ENCODE results near the gene COL17A1. TPM values are rescaled to one million over a fixed set of nuclear protein-coding genes. Genes with fewer than 3 reads are reported as not detected.

COL17A1 gene
- total RNA-seq, 1 experiment from 2014 or later = 0.26 TPM

DNA sequence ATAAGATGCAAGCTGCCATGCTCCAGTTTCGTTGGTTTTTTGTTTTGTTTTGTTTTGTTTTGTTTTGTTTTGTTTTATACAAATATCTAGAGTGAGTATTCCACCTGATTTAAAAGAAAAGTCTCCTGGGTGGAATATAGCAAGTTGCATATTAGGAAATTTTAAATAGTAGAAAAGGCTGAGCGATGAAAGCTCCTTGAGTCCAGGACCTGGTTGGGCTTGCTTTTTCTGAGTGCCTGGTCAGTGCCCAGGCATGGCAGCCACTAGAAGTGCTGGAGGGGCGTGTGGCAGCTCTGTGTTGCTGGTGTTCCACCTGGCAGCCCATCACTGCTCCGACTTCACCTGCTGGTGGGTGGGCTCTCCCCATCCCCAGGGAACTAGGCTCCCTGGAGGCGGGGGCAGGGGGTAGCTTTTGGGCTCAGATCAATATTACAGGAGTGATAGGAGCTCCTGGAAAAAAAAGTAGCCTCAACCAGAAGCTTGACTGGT is 8.0 kb downstream of the COL17A1 start:
- Histone ChIP-seq H3K36me3 (ENCODE audit: control insufficient read depth, insufficient read depth, low read length) (no peaks in the 10 kb centered on the region), H3K27me3 (ENCODE audit: control insufficient read depth, insufficient read depth, low read length) (peaks cover 8% of the 10 kb centered on the region), H3K4me1 (ENCODE audit: control insufficient read depth, insufficient read depth, low read length) (no peaks in the 10 kb centered on the region; the same call in 1 of the 2 replicates), H3K4me3 (ENCODE audit: low read depth in 2 of 2, low read length in 2 of 2) (no peak overlapping the region), H3K27ac (ENCODE audit: low read length) (no peak overlapping the region), H3K9me3 (ENCODE audit: control insufficient read depth, insufficient read depth, low read depth, low read length) (no peaks in the 10 kb centered on the region)
- DNase-seq (ENCODE audit: low read depth, low spot score) (no peak), ATAC-seq (no peak)
- intact Hi-C loops (cut with micrococcal nuclease; ENCODE audit: unreplicated experiment) (no loop called here), in situ Hi-C loops (cut with HindIII; ENCODE audit: low pct_unique_long_range_greater_than_20kb, low sequenced_read_pairs) (no loop called here)
- CTCF ChIA-PET = no interaction called here
- POLR2A ChIA-PET = no interaction called here
- no peak for TF ChIP-seq TCF7L2 (IDR thresholded peaks at IDR 0.05; ENCODE audit: low read depth, low read length)
- TF ChIP-seq, protein P1, sequence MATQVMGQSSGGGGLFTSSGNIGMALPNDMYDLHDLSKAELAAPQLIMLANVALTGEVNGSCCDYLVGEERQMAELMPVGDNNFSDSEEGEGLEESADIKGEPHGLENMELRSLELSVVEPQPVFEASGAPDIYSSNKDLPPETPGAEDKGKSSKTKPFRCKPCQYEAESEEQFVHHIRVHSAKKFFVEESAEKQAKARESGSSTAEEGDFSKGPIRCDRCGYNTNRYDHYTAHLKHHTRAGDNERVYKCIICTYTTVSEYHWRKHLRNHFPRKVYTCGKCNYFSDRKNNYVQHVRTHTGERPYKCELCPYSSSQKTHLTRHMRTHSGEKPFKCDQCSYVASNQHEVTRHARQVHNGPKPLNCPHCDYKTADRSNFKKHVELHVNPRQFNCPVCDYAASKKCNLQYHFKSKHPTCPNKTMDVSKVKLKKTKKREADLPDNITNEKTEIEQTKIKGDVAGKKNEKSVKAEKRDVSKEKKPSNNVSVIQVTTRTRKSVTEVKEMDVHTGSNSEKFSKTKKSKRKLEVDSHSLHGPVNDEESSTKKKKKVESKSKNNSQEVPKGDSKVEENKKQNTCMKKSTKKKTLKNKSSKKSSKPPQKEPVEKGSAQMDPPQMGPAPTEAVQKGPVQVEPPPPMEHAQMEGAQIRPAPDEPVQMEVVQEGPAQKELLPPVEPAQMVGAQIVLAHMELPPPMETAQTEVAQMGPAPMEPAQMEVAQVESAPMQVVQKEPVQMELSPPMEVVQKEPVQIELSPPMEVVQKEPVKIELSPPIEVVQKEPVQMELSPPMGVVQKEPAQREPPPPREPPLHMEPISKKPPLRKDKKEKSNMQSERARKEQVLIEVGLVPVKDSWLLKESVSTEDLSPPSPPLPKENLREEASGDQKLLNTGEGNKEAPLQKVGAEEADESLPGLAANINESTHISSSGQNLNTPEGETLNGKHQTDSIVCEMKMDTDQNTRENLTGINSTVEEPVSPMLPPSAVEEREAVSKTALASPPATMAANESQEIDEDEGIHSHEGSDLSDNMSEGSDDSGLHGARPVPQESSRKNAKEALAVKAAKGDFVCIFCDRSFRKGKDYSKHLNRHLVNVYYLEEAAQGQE (IDR thresholded peaks at IDR 0.05; ENCODE audit: insufficient read depth in 1 of 2, low read depth in 2 of 2, low read length in 1 of 2) = no peak
- TF ChIP-seq, protein P2, sequence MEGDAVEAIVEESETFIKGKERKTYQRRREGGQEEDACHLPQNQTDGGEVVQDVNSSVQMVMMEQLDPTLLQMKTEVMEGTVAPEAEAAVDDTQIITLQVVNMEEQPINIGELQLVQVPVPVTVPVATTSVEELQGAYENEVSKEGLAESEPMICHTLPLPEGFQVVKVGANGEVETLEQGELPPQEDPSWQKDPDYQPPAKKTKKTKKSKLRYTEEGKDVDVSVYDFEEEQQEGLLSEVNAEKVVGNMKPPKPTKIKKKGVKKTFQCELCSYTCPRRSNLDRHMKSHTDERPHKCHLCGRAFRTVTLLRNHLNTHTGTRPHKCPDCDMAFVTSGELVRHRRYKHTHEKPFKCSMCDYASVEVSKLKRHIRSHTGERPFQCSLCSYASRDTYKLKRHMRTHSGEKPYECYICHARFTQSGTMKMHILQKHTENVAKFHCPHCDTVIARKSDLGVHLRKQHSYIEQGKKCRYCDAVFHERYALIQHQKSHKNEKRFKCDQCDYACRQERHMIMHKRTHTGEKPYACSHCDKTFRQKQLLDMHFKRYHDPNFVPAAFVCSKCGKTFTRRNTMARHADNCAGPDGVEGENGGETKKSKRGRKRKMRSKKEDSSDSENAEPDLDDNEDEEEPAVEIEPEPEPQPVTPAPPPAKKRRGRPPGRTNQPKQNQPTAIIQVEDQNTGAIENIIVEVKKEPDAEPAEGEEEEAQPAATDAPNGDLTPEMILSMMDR (IDR thresholded peaks at IDR 0.05) = no peak
- TF ChIP-seq POLR2AphosphoS5 (IDR thresholded peaks at IDR 0.05; ENCODE audit: low read depth, low read length) = no peak
- no peak for TF ChIP-seq SIN3A (IDR thresholded peaks at IDR 0.05; ENCODE audit: borderline replicate concordance, insufficient read depth, low read depth, low read length)
- BruUV-seq (replicated peaks) = no TSS peak

DNA sequence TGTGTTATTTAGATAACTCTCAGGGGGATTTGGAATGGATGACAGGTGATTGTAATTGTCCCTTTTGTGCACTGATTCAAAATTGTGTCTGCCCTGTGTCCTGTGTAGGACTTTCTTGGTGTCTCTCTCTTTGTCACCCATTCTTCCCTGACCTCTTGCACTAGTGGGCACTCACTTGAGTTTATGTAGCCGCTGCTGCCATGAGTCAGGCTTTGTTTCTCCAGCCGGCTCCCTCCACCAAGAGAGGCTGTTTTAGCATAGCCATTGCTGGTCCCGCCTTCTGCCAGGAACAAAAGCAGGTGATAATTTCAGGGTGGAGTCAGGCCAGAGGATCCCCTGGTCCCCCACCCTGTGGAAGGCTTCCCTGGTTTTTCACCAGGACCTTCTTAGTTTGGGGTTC is 8.4 kb downstream of the COL17A1 start:
- no peak overlapping the region for H3K27ac ChIP-seq (ENCODE audit: low read length)
- no peaks in the 10 kb centered on the region for H3K9me3 ChIP-seq (ENCODE audit: control insufficient read depth, insufficient read depth, low read depth, low read length)
- intact Hi-C loops (cut with micrococcal nuclease; ENCODE audit: unreplicated experiment) = no loop called here
- H3K27me3 ChIP-seq (ENCODE audit: control insufficient read depth, insufficient read depth, low read length) = peaks cover 11% of the 10 kb centered on the region
- POLR2A ChIA-PET = no interaction called here
- no peaks in the 10 kb centered on the region; the same call in 1 of the 2 replicates for H3K4me1 ChIP-seq (ENCODE audit: control insufficient read depth, insufficient read depth, low read length)
- ATAC-seq = no peak
- CTCF ChIA-PET = no interaction called here
- H3K4me3 ChIP-seq (ENCODE audit: low read depth in 2 of 2, low read length in 2 of 2) = no peak overlapping the region
- no TSS peak for BruUV-seq (replicated peaks)
- DNase-seq (ENCODE audit: low read depth, low spot score) = no peak
- in situ Hi-C loops (cut with HindIII; ENCODE audit: low pct_unique_long_range_greater_than_20kb, low sequenced_read_pairs) = no loop called here
- H3K36me3 ChIP-seq (ENCODE audit: control insufficient read depth, insufficient read depth, low read length) = no peaks in the 10 kb centered on the region
- TF ChIP-seq SIN3A (IDR thresholded peaks at IDR 0.05; ENCODE audit: borderline replicate concordance, insufficient read depth, low read depth, low read length) = no peak
- TF ChIP-seq, protein P2 (IDR thresholded peaks at IDR 0.05) = no peak
- TF ChIP-seq POLR2AphosphoS5 (IDR thresholded peaks at IDR 0.05; ENCODE audit: low read depth, low read length) = no peak
- no peak for TF ChIP-seq TCF7L2 (IDR thresholded peaks at IDR 0.05; ENCODE audit: low read depth, low read length)
- TF ChIP-seq, protein P1 (IDR thresholded peaks at IDR 0.05; ENCODE audit: insufficient read depth in 1 of 2, low read depth in 2 of 2, low read length in 1 of 2) = no peak

Measured in Panc1 (cell line).